GM18511 (cell line): ENCODE results near the gene PLPP2.
"Not testable (repeated sequence)": the region's sequence is repeated elsewhere in the genome, so short reads cannot be mapped to it uniquely, and the experiment has no call there.

Source experiments
- ATAC-seq: cut with Tn5 transposase; IDR thresholded peaks from one replicate; pipeline ENCODE4 v1.9.1; 2021; ENCODE audit warnings: mild to moderate bottlenecking, moderate library complexity; ENCODE audit not compliant: unreplicated experiment

The PLPP2 gene

DNA sequence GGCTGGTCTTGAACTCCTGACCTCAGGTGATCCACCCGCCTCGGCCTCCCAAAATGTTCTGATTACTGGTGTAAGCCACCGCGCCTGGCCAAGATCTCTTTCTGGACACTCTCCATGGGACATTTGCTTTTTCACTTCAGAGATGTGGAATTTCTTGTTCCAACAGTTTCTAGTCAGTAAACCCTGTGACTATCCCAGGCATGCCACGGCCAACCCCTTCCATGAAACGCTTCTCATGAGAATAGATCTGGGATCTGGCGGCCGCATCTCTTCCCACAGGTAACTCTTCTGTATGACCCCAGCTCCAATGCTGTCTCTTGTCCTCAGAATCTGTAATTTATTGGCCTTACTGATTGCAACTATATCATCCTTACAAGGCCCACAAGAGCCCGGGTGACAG lies 16.2 kb downstream of the PLPP2 start:
- no peak for ATAC-seq

DNA sequence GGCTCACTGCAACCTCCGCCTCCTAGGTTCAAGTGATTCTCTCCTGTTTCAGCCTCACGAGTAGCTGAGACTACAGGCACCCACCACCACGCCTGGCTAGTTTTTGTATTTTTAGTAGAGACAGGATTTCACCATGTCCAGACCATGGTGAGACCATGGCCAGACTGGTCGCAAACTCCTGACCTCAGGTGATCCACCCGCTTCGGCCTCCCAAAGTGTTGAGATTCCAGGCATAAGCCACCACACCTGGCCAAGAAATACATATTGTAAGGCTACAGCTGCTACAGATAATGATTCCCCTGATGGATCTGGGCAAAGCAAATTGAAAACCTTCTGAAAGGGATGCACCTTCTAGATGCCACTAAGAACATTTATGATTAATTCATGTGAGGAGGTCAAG lies 17.8 kb downstream of the PLPP2 start:
- ATAC-seq, result no peak

GRCh38 chr19:271856-272255 lies 19.3 kb downstream of the PLPP2 start:
- no peak for ATAC-seq

DNA sequence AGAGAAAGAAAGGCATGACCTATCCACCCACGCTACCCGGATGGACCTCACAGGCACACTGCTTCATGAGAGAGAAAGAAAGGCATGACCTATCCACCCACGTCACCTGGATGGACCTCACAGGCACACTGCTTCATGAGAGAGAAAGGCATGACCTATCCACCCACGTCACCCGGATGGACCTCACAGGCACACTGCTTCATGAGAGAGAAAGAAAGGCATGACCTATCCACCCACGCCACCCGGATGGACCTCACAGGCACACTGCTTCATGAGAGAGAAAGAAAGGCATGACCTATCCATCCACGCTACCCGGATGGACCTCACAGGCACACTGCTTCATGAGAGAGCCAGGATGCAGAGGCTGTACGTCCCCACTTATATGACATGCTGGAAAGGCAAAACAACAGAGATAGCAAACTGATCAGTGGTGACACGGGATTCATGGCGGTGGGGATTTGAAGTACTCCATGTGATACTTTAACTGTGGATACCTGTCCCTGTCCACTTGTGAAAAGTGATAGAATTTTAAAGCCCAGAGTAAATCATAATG lies 20.4 kb downstream of the PLPP2 start:
- ATAC-seq, result not testable (repeated sequence)

- ATAC-seq, result no peak
These were observed 22.0 kb downstream of the PLPP2 start for GRCh38 chr19:269241-269640.

- no peak for ATAC-seq
These were observed 29.1 kb downstream of the PLPP2 start for GRCh38 chr19:262125-262524.

- not testable (repeated sequence) for ATAC-seq
These were observed 34.4 kb downstream of the PLPP2 start for GRCh38 chr19:256804-257203.

DNA sequence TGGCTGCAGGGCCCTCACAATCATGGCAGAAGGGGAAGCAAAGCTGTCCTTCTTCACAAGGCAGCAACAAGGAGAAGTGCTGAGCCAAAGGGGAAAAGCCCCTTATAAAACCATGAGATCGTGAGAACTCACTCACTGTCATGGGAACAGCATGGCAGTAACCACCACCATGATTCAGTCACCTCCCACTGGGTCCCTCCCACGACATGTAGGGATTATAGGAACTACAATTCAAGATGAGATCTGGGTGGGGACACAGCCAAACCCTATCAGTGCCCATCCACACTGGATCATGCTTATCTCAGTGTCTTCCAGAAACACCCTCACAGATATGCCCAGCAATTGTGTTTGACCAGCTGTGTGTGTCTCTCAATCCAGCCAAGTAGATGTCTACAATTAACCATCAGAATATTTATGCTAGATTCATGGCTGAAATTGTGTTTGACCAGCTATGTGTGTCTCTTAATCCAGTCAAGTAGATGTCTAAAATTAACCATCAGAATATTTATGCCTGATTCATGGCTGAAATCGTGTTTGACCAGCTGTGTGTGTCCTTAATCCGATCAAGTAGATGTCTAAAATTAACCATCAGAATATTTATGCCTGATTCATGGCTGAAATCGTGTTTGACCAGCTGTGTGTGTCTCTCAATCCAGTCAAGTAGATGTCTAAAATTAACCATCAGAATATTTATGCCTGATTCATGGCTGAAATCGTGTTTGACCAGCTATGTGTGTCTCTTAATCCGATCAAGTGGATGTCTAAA lies 38.6 kb downstream of the PLPP2 start:
- ATAC-seq, result not testable (repeated sequence)

- ATAC-seq, result no peak
These were observed 44.7 kb downstream of the PLPP2 start for GRCh38 chr19:246551-246950.

- ATAC-seq, result not testable (repeated sequence)
These were observed 45.3 kb downstream of the PLPP2 start for GRCh38 chr19:245900-246299.

- no peak for ATAC-seq
These were observed 45.7 kb downstream of the PLPP2 start for GRCh38 chr19:245457-245856.
